HG03139 (cell line): Measurements from ENCODE around the gene CAMK2G.
A peak's percentile ranks its signal among the peaks of the same experiment; 100 is the strongest.

Experiments
- ATAC-seq: cut with Tn5 transposase; IDR thresholded peaks from one replicate; pipeline ENCODE4 v1.9.1; 2021; ENCODE audit not compliant: unreplicated experiment

CAMK2G gene

GRCh38 chr10:73815719-73816030 is 58.7 kb downstream of the CAMK2G start:
- ATAC-seq = no peak

DNA sequence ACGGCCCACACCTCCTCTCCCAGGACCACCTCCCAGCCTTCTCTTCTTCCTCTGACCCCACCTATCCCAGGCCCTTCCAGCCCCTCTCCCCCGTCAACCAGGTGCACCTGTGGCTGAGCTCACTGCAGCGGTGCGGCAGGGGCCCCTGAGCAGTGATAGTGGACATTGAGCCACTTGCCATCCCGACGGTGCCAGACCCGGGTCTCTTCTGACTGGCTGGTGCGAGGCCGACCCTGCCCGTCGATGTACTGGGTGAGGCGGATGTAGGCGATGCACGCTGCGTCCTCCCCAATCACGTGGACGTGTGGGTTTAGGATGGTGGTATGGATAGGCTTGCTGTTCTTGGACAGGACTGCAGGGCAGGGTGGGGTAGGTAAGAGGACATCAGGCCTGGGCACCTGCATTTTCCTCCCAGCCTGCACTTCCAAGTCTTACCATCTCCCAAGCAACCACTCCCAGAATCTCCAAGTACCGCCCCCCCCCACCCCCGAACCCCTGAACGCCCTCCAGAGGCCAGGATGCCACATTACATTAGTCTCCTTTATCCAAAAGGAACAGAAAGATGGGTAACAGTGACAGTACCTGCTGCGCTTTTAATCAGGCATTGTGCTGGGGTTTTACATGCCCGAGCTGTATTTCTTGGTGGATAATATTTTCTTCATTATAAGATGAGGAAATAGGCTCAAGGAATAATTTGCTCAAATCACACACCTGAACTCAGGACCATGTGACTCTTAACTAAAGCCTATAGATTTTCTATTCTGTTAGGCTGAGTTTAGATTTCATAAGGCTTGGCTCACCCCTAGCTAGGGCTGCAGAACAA is 59.2 kb downstream of the CAMK2G start:
- no peak for ATAC-seq

DNA sequence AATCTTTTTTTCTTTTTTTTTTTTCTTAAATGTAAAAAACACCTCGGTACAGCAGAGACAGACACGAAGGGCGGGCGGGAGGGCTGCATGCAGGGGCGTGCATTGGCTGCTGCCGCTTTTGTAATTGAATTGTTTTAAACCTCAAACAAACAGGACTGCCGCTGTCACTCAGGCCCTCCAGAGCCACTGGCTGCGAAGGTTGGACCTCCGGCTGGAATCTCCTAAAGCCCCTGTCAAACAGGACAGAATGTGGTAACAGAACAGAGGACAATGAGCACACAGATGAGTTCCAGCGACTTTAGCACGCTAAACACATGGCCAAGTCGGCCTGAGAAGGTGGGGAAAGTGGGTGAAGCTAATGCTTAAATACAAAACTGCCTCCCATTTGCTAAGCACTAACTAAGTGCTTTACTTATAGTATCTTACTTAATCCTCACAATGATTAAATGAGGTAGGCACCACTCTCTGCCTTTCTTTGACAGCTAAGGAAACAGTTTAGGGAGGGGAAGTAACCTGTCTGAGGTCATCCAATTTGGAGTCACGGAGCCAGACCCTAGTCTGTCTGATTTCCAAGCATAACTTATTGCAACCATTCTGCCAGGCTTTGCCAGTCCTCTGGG is 60.0 kb downstream of the CAMK2G start:
- ATAC-seq = no peak

- ATAC-seq = no peak
These were observed 61.0 kb downstream of the CAMK2G start for GRCh38 chr10:73813333-73813732.

DNA sequence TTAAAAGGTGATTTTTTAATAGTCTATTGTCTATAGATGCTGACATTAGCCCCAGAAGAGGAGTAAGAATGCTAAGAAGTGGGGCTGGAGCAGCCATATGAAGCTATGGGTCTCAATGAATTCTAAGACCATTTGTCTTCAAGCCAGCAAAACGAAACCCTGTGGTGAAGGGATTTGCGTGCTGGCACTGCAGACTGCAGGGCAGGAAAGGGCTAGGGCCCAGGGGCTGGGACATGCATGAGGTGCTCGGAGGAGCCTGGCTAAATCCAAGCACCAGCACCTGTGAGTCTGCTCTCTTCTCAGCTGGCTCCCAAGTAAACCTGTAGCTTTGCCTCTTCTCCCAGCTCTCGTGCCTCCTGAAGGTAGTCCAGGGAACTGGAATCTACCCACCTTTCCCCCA is 61.7 kb downstream of the CAMK2G start:
- ATAC-seq = no peak

DNA sequence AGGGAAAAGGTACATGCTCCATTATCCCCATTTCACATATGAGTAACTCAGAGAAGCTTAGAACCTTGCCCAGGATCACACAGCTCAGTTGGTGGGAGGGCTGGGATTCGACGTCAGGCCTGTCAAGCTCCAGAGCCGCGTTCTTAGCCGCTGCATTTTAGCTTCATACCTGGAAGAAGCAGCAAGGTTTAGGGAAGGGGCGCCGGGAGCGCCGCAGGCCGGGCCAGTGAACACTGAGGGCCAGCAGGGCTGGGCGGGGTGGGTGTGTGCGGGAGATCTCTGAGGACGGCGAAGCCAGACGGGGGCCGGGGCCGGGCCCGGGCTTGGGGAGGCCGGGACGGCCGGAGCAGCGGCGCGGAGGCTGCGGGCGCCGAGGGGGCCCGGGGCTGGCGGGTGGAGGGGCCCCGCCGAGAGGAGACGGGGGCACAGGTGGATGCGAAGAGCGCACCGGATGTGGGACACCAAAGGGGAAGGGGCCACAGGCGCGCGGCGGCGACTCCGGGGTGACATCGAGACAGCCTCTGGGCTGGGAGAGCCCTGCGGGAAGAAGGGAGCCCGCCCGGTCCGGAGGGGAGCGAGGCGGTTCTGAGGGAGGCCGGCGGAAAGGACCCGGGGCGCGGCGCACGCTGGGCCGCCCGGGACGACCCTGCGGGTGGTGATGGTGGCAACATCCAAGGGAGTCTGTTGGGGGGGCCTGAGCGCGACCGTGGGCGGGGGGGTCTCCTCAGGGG is 63.5 kb downstream of the CAMK2G start:
- peak; percentile 23 for ATAC-seq

DNA sequence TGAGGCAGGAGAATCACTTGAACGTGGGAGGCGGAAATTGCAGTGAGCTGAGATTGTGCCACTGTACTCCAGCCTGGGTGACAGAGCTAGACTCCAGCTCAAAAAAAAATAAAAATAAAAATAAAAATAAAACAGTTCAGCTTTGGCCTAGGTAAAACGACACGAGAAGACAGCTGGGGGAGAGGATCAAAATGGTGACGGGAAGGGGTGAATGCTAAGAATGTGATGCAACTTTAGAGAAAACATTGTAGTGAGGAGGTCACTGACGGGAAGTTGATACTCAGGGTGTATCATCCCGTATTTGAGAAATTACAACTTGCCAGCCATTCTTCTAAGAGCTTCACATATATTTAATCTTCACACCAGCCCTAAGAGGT is 64.0 kb downstream of the CAMK2G start:
- ATAC-seq = no peak

DNA sequence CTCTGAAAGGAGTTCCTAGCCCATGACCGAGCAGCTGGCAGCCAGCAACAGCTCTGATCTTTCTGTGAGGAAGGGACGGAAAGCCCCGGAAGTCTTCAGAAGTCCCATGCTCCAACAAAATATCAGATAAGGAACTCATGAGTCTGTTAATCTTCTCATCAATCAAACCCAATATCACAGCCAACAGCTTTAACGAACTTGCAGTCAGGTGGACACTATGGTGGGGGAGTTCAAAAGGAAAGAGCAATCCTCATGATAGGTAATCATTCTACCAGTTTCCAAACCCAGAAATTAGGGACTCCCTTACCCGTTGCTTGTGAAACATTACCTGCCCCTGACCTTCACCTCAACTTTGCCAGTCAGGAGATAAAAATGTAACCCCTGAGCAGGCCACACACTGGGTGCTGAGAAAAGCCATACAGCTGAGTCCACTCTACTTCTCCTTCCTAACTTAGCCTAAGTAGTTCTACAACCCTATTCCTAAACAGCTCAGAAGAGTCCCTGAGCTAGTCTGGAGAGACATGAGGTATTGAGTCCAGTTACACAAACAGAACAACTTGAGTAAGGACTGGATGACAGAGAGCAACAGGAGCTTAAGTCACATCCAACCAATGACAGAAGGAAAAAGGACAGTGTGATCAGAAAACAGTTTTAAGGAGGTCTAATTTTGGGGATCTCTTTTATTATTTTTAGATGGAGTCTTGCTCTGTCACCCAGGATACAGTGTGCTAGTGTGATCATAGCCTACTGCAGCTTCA is 65.1 kb downstream of the CAMK2G start:
- no peak for ATAC-seq

DNA sequence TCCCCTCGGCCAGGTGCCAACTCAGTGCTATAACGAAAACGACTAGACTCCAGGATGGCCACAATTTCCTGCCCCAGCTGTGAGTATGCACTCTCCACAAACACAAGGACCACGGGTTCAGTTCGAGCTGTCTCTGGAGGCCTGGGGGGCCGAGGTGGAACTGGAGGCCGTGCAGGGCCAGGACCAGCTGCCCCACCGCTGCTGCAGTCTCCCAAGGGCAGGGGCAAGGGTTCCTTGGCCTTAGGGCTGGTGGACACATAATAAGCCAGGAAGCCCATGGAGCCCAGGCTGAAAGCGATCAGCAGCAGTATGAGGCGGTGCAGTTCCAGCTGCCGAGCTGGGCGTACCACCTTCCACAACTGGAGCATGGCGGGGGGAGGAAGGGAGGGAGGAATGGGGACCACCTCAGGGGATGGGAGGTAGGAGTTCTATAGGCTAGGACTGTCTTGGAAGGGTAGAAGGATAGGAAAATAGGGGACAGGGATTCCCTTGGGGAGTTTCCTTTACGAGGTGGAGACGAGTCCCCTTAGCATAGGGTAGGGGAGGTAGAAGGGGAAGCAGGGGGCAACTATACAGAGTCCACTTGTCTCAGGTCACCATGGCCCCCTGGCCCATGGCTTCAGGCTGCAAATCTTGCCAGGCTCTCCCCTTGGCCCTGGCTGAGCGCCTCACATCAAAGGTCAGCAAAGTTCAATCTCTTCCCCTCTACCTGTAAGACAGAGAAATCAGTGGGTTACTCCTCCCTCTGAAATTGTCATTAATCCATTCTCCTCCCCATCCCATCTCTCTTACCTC is 66.1 kb downstream of the CAMK2G start:
- no peak for ATAC-seq

DNA sequence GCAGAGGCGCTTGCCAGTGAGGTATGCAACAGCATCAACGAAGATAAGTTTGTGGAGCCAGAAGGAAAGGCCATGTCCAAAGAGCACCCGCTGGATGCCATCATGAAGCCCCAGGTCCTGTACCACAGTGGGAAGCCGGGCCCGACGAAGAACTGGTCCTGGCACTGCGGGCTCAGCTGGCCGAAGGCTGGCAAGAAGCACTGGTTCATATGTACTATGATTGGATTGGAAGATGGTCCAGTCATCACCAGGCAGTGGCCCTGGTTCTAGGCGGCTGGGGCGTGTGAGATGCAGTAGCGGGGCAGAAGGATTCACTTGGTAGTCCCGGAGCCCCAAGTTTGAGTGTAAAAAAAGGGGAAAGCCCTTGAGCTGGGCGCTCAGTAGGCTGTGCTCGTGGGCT is 66.9 kb downstream of the CAMK2G start:
- no peak for ATAC-seq

DNA sequence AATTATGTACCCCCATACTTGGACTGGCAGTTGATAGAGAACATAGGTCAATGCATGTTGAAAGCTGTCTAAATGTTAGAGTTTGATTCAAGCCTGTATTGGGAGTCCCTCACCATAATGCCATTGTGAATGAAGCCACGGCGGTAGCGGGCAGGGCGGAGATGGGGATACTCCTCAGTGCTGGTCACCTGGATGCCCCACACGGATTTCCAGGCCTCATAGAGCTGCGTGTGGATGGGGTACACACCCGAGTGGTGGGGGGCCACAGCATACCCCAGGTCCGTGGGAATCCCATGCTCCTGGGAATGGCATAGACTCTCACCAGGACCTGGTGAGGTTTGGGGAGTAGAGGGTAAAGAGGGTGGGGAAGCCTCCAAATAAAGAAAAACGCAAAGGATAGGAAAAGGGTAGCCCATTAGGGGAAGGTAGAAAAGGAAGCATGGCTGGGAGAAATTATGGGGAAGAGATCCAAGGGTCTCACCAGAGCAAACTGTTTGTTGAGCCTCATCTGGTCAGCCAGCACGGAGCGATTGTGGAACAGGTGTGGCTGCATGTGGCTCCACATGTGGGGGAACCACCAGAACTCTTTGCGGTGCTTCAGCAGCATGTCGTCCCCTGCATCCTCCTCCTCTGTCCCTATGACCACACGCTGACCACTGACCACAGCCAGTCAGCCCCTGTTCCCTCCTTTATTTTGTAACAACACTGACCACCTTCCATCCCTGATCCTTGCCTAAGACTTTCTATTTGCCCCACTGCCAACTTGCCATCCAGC is 68.0 kb downstream of the CAMK2G start:
- ATAC-seq = no peak

DNA sequence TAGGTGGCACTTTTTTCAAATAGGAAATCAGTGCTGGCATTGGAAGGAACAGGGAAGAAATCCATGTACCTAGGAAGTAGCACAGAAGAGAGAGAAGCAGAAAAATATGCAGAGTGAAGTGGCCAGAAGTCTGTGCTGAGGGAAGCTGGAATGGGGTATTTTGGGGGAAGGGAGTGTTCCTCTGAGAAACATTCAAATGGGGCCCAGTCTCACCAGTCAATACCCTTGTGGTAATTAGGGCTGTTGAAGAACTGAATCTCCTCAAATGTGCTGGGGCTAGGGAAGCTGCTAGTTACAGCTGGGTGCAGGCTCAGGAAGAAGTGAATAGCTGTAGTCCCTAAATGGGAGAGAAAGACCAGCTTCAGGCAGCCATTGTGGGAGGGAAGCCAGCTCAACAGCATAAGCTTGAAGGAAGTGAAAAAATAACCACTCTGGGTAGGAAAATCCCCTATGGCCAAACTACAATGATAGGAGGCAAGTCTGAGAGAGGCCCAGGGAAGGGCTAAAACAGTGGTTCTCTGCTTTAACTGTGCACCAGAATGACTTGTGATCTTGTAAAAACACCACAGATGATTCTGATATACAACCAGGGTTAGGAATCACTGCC is 70.6 kb downstream of the CAMK2G start:
- no peak for ATAC-seq

- ATAC-seq = no peak
These were observed 71.9 kb downstream of the CAMK2G start for GRCh38 chr10:73802276-73802991.

GRCh38 chr10:73801253-73801590 is 73.1 kb downstream of the CAMK2G start:
- no peak for ATAC-seq

DNA sequence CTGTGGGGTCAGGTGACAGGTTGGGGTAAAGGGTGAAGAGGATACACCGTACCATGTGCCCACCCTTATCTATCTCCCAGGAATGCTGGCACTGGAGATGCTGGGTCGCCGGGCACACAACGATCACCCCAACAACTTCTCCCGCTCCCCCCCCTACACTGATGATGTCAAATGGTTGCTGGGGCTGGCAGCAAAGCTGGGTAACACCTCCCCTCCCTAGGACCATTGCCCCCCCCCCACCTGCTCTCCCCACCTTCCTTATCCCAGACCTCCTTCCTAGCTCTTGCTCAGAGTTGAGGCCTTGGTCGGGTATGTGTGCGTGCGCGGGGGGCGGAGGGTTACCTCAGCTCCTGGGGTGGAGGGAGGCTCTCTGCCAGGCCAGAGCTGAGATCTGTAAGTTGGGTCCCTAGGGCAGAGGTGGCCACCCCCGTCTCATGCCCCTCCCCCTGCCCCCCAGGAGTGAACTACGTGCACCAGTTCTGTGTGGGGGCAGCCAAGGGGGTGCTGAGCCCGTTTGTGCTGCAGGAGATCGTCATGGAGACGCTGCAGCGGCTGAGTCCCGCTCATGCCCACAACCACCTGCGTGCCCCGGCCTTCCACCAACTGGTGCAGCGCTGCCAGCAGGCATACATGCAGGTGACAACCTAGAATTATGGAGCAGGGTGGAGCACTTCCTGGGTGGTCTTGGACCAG is 73.6 kb downstream of the CAMK2G start:
- ATAC-seq = no peak

DNA sequence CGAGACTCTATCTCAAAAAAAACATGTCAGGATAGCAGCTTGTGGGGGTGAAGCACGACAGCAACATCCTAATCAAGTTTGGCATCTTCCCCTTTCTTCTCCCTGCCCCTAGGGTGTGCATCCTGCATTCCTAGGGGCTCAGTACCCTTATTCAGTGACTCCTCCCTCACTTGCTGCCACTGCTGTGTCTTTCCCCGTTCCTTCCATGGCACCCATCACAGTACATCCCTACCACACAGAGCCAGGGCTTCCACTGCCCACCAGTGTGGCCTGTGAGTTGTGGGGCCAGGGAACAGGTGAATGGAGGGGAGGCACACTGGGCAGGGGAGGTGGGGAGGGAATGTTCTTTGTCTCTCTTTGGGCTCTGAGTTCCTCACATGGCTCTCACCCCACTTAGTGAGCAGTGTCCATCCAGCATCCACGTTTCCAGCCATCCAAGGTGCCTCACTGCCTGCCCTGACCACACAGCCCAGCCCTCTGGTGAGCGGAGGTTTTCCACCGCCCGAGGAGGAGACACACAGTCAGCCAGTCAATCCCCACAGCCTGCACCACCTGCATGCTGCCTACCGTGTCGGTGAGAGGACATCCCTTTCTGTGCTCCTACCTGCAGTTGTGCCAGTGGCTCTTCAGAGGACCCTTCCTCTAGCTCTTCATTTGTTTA is 74.3 kb downstream of the CAMK2G start:
- ATAC-seq = no peak

- ATAC-seq = no peak
These were observed 75.3 kb downstream of the CAMK2G start for GRCh38 chr10:73798927-73799560.
